HG03139 (cell line): ENCODE results near the gene SCUBE1.
"Not testable (repeated sequence)": the region's sequence is repeated elsewhere in the genome, so short reads cannot be mapped to it uniquely, and the experiment has no call there.

Experiments
- ATAC-seq: cut with Tn5 transposase; IDR thresholded peaks from one replicate; pipeline ENCODE4 v1.9.1; 2021; ENCODE audit not compliant: unreplicated experiment

The SCUBE1 gene

GRCh38 chr22:43360576-43360975, 17.4 kb upstream of the SCUBE1 start:
- no peak for ATAC-seq

- no peak for ATAC-seq
Measured at GRCh38 chr22:43356881-43357280, 13.7 kb upstream of the SCUBE1 start.

- ATAC-seq: not testable (repeated sequence)
Measured at GRCh38 chr22:43355688-43356087, 12.5 kb upstream of the SCUBE1 start.

GRCh38 chr22:43351966-43352345, 8.8 kb upstream of the SCUBE1 start:
- ATAC-seq: no peak

- ATAC-seq: no peak
Measured at GRCh38 chr22:43349636-43350035, 6.5 kb upstream of the SCUBE1 start.

- no peak for ATAC-seq
Measured at GRCh38 chr22:43346521-43346929, 3.4 kb upstream of the SCUBE1 start.

GRCh38 chr22:43345761-43346301, 2.7 kb upstream of the SCUBE1 start:
- ATAC-seq: no peak

GRCh38 chr22:43345356-43345755, 2.2 kb upstream of the SCUBE1 start:
- no peak for ATAC-seq

GRCh38 chr22:43344520-43344787, 1.3 kb upstream of the SCUBE1 start:
- no peak for ATAC-seq

GRCh38 chr22:43343670-43344519, 723 bp upstream of the SCUBE1 start:
- ATAC-seq: no peak

GRCh38 chr22:43342347-43343261, 568 bp downstream of the SCUBE1 start:
- ATAC-seq: no peak

- ATAC-seq: no peak
Measured at GRCh38 chr22:43341565-43341964, 1.6 kb downstream of the SCUBE1 start.

- ATAC-seq: no peak
Measured at GRCh38 chr22:43338766-43339345, 4.3 kb downstream of the SCUBE1 start.

- ATAC-seq: no peak
Measured at GRCh38 chr22:43337946-43338345, 5.2 kb downstream of the SCUBE1 start.

- no peak for ATAC-seq
Measured at GRCh38 chr22:43337385-43337784, 5.8 kb downstream of the SCUBE1 start.

GRCh38 chr22:43334378-43334777, 8.8 kb downstream of the SCUBE1 start:
- ATAC-seq: no peak

GRCh38 chr22:43333978-43334377, 9.2 kb downstream of the SCUBE1 start:
- no peak for ATAC-seq

- no peak for ATAC-seq
Measured at GRCh38 chr22:43333156-43333555, 10.0 kb downstream of the SCUBE1 start.

GRCh38 chr22:43331698-43332097, 11.5 kb downstream of the SCUBE1 start:
- no peak for ATAC-seq

GRCh38 chr22:43331069-43331451, 12.1 kb downstream of the SCUBE1 start:
- no peak for ATAC-seq

- no peak for ATAC-seq
Measured at GRCh38 chr22:43330178-43331068, 12.7 kb downstream of the SCUBE1 start.
